Globus pallidus (tissue), 1 donor: ENCODE data around the gene TTC33.
A peak's percentile ranks its signal among the peaks of the same experiment; 100 is the strongest.
"Not testable (repeated sequence)": the region's sequence is repeated elsewhere in the genome, so short reads cannot be mapped to it uniquely, and the experiment has no call there.

Experiments
- DNase-seq: peaks from one replicate; pipeline ENCODE4 v3.0.0-alpha.2; 2015; ENCODE audit warnings: low spot score

Gene TTC33

GRCh38 chr5:40653221-40654022 lies 102.3 kb downstream of the TTC33 start:
- DNase-seq, result no peak

GRCh38 chr5:40652441-40653220 lies 103.1 kb downstream of the TTC33 start:
- no peak for DNase-seq

GRCh38 chr5:40651201-40651600 lies 104.6 kb downstream of the TTC33 start:
- no peak for DNase-seq

- DNase-seq, result no peak
Measured at GRCh38 chr5:40649463-40650030, 106.2 kb downstream of the TTC33 start.

- DNase-seq, result no peak
Measured at GRCh38 chr5:40648150-40648549, 107.6 kb downstream of the TTC33 start.

- DNase-seq, result no peak
Measured at GRCh38 chr5:40646266-40646665, 109.5 kb downstream of the TTC33 start.

- not testable (repeated sequence) for DNase-seq
Measured at GRCh38 chr5:40639531-40639930, 116.2 kb downstream of the TTC33 start.

GRCh38 chr5:40634593-40634992 lies 121.2 kb downstream of the TTC33 start:
- DNase-seq, result no peak

GRCh38 chr5:40634154-40634553 lies 121.6 kb downstream of the TTC33 start:
- DNase-seq, result no peak

- no peak for DNase-seq
Measured at GRCh38 chr5:40631236-40631635, 124.5 kb downstream of the TTC33 start.

GRCh38 chr5:40630126-40630525 lies 125.6 kb downstream of the TTC33 start:
- no peak for DNase-seq

GRCh38 chr5:40628407-40628806 lies 127.4 kb downstream of the TTC33 start:
- peak; percentile 6 for DNase-seq

- DNase-seq, result no peak
Measured at GRCh38 chr5:40627706-40628105, 128.1 kb downstream of the TTC33 start.

- no peak for DNase-seq
Measured at GRCh38 chr5:40626801-40627200, 129.0 kb downstream of the TTC33 start.

- no peak for DNase-seq
Measured at GRCh38 chr5:40623480-40624420, 132.0 kb downstream of the TTC33 start.

GRCh38 chr5:40622463-40623252 lies 133.1 kb downstream of the TTC33 start:
- no peak for DNase-seq

- DNase-seq, result no peak
Measured at GRCh38 chr5:40619421-40619820, 136.3 kb downstream of the TTC33 start.

- DNase-seq, result no peak
Measured at GRCh38 chr5:40618926-40619325, 136.8 kb downstream of the TTC33 start.

GRCh38 chr5:40616781-40617180 lies 139.0 kb downstream of the TTC33 start:
- DNase-seq, result no peak

GRCh38 chr5:40615586-40616170 lies 140.1 kb downstream of the TTC33 start:
- no peak for DNase-seq
